DMS153 (cell line): Measurements from ENCODE around the gene SLC35A5.
A peak's percentile ranks its signal among the peaks of the same experiment; 100 is the strongest.

Experiments
- DNase-seq: peaks from one replicate; lab custom pipeline; 2025; lab: John Stamatoyannopoulos, UW

The SLC35A5 gene

DNA sequence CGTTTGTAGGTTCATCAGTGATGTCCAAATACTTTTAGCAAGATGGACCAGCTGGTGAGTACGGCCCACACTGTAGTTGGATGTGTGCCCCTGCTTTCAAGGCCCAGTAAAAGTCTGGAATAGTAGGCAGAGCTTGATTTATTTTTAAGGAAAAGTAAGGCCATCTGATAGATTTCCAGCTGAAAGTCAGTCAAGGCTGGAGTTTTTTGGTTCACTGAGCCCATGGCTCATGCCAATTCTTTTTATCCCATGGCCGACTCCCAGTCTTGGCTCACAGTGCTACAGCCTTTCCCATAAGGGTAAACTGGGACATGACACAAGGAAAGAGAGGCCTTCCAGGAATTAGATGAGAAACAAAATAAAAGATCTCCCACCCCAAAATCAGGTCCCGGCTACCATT, 65.6 kb downstream of the SLC35A5 start:
- DNase-seq = no peak

DNA sequence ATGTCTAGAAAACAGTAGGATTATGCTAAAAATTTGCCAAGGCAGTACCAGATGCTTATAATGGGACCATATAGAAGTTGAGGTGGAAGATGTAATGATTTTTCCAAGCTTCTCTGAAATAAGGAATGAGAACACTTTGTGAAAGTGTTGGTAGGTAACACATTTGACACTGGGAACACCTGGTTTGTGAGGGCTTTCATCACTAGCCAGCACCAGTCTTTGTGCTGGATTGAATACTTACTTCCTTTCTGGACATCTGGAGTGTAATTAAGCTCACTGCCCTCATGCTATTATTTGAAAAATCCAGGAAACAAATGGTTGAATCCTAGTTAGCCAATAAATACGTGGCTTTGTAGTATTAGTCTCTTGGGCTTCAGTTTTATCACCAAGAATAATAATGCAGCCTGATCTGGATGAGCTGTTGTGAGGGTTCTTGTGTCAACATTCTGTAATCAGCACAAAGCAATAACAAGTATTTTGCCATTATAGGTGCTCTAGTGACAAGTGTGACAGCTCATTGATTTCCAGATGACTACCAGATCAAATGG, 66.1 kb downstream of the SLC35A5 start:
- DNase-seq = peak; percentile 95

- DNase-seq = no peak
Observed at GRCh38 chr3:112629425-112629824, 67.6 kb downstream of the SLC35A5 start.

DNA sequence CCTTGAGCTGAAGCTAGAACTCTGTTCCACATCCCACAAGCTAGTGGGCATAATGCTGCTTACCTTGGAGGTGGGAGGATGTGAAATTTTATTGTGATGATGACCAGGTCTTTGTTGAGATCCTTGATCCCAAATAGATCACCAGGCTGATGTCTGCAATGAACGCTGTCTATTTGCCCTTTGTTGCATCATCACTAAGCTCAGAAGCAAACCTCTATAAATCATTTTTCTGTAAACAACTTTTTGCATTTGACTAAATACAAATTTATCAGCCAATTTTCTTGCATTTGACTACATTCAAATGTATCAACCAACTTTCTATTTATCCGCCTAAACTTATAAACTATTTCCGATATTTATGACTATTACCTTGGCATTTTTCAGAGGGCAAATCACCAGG, 69.4 kb downstream of the SLC35A5 start:
- no peak for DNase-seq

- DNase-seq = no peak
Observed at GRCh38 chr3:112632596-112632995, 70.8 kb downstream of the SLC35A5 start.

GRCh38 chr3:112633191-112633590, 71.3 kb downstream of the SLC35A5 start:
- no peak for DNase-seq

DNA sequence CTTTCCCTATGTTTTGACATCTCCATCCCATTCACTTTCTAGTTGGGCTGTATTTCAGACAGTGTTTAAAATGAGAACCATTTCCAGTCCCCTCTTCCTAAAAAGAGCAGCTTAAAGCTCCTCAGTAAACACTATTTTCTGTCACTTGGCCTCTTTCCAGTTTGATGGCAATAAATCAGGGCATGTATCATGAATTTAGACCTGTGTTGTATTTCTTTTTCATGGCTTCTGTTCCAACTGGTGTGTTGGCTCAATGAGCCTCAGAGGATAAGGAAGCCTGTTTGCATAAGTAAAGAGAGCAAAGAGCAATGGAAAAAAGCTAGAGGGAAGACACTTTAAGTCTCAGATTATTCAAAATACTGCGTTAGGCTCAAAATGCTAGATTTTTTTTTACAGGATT, 71.9 kb downstream of the SLC35A5 start:
- peak; percentile 72 for DNase-seq

DNA sequence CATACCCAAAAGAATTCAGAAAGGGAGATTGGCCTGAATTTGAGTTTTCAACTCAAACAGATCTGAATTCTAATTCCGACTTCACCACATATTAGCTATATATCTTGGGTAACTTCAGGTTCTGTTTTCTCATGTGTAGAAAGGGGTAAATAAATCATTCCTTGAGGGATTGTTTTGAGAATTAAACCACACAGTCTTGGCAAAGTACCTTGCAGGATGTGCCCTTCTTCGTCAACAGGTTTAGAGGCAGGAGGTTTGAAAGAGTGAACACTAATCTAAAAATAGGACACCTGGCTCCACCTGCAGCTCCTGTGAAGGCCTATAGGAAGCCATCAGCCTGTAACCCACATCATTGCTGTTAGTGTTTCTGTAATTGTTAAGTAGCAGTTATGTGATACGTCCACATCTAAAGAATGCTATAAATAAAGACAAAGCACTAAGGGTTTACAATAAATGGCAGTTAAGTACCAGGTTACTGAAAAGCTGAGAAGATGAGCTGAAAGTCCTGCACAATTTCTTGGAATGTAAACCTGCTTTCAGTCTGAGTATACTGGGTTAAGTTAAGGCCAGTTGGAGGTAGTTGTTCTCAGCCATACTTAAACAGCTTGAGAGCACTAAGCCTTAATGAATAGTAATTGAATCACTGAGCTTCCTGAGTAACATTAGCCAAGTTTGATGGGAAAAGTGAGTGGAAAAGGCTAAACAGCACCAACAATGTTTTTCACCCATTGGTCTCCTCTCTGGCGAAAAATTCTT, 73.1 kb downstream of the SLC35A5 start:
- peak; percentile 47 for DNase-seq
